ENCODE measurements around the gene ANKRD13D.

DNA sequence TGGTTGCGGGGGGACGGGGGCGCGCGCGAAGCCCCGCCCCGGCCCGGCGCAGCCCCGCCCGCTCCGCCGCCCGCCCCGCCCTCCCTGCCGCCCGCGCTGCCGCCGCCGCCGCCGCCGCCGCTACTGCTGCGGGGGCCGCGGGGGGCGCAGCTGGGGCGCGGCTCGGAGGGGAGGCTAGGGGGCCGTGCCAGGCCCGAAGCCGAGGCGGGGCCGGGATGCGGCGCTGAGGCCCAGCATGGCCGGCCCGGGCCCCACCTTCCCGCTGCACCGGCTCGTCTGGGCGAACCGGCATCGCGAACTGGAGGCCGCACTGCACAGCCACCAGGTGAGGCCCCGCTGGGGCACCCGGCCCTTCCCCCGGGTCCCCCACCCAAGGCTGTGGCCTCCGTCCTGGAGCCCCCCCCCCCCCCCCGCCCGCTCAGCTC lies at the start of gene ANKRD13D:
- TF ChIP-seq, protein P1, sequence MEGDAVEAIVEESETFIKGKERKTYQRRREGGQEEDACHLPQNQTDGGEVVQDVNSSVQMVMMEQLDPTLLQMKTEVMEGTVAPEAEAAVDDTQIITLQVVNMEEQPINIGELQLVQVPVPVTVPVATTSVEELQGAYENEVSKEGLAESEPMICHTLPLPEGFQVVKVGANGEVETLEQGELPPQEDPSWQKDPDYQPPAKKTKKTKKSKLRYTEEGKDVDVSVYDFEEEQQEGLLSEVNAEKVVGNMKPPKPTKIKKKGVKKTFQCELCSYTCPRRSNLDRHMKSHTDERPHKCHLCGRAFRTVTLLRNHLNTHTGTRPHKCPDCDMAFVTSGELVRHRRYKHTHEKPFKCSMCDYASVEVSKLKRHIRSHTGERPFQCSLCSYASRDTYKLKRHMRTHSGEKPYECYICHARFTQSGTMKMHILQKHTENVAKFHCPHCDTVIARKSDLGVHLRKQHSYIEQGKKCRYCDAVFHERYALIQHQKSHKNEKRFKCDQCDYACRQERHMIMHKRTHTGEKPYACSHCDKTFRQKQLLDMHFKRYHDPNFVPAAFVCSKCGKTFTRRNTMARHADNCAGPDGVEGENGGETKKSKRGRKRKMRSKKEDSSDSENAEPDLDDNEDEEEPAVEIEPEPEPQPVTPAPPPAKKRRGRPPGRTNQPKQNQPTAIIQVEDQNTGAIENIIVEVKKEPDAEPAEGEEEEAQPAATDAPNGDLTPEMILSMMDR (IDR thresholded peaks at IDR 0.05) = no peak
- TF ChIP-seq EP300 (IDR thresholded peaks at IDR 0.05; ENCODE audit: low read depth) = no peak
- no peak for TF ChIP-seq POLR2A (IDR thresholded peaks at IDR 0.05)
- TF ChIP-seq POLR2AphosphoS5 (IDR thresholded peaks at IDR 0.05) = no peak

Data from transverse colon (tissue), 4 donors.